Stimulated activated CD4-positive, alpha-beta T cell treated with anti-CD3 and anti-CD28 coated beads, TNF-alpha, amount 100 ng/mL, for 48 hours (primary cell): ENCODE results near the gene NXN.
"Not testable (repeated sequence)": the region's sequence is repeated elsewhere in the genome, so short reads cannot be mapped to it uniquely, and the experiment has no call there.

Experiments used
- DNase-seq, 3 donors: peaks; one replicate each; pipeline ENCODE4 v3.0.0-alpha.2; 2020; ENCODE audit warnings: low read depth in 3 of 3

The NXN gene

DNA sequence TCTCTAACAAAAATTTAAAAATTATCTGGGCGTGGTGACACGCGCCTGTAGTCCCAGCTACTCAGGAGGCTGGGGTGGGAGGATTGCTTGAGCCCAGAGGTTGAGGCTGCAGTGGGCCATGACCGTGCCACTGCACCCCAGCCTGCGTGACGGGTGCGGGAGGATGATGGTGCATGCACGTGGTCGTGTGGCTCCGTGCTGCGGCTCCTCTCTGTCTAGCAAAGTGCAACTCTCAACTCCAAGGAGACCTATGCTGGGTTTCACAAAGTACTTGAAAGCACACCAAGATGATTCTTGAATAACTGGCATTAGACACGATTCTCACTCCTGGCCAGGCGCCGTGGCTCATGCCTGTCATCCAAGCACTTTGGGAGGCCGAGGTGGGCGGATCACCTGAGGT, 25.8 kb downstream of the NXN start:
- no peak for DNase-seq

DNA sequence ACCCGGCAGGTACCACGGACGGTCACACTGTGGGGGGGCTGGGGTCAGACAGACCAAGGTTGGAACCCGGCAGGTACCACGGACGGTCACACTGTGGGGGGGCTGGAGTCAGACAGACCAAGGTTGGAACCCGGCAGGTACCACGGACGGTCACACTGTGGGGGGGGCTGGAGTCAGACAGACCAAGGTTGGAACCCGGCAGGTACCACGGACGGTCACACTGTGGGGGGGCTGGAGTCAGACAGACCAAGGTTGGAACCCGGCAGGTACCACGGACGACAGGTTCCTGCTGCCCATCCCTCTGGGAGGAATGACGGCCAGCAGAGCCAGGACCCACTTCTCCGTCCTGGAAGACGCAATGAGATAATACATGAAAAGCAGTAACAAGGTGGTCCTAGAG, 27.0 kb downstream of the NXN start:
- DNase-seq, result not testable (repeated sequence)

DNA sequence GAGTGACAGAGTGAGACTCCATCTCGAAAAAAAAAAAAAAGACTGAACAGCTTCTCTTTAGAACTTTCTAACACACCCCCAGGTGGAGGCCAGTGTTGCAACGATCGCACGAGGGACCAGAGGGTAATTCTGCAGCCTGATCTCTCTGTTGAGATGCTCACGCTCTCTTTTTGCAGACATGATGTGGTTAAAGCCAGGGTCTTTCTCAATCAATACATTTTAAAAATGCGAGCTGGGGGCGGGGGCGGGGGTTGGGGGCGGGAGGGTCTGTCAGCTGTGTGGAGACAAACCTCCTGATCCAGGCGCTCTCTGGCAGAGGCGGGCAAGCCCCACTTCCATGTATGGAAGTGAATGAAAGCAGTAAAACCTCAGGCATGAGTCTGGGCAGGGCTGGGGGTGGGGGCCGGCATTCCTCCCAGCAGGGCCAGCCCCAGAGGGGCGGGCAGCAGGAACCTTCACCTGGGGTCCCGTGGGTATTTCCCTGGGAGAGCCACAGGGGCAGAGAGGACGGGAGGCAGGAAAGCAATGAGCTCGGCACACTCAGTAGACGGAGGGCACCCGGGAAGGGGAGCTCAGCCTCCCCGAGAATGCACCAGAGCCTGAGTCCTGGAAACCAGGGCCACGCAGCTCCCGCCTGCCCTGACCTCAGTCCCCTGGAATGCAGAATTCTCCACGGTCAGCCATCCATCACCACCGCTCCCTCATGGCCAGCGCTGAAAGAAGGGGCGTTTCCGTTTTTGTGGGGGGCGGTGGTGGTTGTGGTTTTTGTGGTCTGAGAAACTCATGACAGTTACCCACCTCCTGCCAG, 28.0 kb downstream of the NXN start:
- DNase-seq, result no peak

DNA sequence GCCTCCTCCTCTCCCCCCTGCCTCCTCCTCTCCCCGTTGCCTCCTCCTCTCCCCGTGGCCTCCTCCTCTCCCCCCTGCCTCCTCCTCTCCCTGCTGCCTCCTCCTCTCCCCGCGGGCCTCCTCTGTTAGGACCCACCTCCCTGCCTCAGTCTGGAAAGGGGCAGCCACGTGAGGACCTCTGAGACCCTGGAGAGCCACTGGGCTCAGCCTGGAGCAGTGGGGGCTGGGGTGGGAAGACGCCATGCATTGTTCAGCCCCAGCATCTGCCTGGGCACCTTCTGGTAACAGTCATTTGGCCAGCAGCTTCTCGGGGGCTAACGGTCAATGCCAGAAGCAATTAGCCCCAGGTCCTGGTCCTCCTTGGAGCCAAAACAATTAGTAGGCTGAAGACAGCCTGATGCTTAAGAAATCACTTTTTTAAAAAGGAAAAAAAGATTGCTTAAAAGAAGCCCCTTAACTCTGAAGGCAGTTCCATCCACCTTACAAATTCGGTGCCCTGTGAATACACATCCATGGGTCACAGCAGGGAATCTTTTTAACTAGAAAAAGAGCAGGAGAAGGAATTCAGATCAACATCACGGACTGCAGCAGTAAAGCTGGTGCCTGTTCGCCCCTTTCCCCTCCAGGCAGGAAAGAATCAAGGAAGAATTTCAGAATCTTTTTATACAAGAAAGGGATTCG, 29.8 kb downstream of the NXN start:
- DNase-seq, result no peak

DNA sequence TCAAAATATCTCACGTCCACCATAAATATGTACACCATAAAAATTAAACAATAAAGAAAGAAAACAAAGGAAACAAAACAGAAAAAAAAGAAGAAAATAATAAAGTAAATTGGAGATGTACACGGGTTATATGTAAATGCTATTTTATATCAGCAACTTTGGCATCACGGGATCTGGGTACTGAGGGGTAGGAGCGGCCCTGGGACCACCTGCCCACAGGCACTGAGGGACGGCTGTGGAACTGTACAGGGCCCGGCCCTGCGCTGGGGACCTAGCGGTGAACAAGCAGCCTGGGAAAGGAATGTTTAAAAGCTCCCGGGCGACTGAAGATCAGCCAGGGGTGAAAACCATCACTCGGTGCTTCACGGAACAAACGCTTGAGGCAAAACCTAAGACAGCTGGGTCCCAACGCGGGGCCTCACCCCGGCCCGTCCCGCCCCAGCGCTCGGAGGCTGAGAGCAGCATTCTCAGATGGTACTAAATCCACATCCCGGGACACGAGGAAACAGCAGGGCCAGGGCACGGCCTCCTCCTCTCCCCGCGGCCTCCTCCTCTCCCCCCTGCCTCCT, 31.2 kb downstream of the NXN start:
- DNase-seq, result no peak

DNA sequence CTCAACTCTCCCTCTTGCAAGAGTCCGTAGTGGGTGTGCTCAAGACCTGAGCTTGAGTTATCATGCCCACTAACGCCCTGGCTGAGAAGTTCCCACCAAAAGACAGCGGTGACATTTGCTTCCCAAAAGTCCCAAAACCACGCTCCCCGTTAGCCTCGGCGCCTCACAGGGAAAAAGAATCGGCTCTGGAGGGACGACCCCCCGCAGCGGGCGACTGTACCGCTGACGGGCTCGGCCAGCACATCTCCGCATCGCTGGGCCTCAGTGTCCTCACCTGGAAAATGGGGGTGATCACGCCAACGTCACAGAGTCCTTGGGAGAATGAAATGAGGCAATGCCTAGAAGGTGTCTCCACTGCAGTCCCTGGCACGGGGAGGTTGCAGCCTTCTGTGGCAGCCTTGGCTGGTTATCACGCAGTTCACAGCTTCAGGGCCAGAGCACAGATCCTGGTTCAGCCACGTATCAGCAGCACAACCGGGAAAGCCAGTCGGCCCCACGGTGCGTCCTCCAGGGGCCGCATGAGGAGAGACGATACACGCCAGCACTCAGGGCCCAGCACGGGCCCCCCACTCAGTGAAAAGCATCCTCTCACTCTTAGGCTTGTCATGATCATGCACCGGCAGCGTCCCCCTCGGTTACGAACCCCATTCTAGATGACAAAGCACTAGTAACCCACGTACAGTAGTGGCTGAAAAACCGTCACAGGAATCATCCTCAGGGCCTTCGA, 32.9 kb downstream of the NXN start:
- DNase-seq, result no peak

DNA sequence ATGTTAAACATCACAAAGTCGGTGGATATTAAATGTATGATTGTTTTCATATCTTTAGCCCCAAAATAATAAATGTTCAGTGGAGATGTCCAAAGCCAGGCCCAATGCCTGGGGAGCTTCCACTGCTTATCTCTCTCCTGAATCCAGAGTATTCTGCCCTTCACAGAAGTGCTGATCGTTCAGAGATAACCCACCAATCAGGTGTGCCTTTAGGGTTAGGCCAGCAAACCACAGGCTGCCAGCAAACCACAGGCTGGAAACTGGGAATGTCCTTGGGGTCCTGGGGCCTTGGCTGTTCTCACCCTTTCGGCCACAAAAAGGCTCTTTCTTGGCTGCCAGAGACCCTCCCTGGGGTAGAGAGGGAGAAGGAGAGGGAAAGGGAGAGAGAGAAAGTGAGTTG, 33.9 kb downstream of the NXN start:
- no peak for DNase-seq

DNA sequence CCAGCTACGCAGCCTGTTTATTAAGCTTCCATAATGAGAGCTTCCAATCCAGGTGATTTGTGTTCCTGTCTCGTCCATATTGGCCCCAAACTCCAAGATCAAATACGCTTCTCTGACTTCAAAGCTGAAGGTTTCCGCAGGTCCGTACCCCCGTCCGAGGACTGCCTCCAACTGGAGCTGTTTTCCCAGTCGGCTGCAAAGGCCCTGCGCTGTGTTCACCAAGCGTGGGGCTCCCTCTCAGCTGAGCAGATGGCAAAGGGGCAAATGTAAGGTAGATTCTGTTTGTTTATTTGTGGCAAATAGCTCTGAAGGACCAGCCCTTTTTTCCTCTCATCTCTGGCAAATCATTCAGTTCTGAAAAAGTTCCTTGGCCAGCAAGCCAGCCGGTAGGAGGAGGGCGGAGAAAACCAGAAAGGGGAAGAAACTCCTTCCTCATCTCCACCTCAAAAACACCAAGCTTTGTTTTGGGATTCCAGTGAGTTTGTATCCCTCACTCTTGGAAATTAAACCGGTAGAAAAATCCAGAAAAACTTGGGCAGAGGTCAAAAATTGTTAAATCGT, 35.2 kb downstream of the NXN start:
- DNase-seq, result no peak

DNA sequence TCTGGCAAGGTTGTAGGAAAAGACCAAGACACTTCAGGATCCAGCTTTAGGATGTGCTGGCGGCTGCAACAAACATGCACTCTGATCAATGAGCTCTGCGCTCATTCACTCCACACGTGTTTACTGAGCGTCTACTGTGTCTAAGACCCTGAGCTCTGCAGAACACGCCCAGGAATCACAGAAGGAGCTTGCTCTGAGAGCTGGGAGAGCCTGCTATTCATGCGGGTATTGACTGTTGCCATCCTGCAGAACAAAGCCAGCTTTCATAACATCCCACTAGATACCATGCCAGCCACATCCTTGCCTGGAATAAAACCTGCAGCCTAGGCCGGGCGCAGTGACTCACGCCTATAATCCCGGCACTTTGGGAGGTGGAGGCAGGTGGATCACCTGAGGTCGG, 44.1 kb downstream of the NXN start:
- DNase-seq, result no peak

DNA sequence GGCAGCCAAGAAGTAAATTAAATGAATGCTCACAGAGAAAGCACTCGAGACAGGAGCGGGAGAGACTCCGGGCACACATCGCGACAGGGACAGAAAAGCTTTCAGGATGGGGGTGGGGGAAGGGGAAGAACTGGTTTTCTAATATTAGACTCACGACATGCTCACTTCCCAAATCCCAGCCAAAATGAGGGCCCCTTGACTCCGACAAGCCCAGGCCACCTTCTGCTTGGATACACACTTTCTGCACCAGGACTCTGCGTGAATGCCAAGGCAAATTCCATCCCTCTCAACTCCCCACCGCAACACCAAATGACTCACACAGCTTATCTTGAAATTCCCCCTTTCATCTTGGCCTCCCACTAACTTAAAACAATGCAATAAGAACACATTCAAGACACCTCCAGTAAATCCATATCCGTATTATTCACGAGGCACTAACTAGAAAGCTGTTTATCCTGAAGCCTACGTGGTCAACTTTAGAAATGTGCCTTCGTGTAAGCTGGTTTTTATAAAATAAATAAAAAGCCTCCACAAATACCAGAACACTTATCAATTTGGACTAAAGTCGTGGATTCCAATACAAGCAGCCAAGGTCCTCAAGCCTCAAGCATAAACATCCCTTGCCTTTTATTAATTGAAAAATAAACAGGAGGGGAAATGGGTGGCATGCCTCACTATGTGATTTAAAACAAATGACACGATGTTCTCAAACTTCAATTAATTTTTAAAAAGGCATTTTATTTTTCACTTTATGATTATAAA, 46.1 kb downstream of the NXN start:
- DNase-seq, result no peak

DNA sequence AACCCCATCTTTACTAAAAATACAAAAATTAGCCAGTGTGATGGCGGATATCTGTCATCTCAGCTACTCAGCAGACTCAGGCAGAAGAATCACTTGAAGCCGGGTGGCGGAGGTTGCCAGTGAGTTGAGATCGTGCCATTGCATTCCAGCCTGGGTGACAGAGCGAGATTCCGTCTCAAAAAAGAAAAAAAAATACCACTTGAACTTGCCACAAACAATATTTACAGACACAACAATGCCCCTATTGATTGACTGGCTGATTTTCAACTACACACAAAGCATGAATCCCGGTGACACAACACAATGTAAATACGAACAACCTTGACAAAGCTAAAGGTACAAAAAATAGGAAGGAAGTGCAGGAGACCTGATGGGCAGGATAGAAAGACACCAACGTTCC, 49.3 kb downstream of the NXN start:
- no peak for DNase-seq

DNA sequence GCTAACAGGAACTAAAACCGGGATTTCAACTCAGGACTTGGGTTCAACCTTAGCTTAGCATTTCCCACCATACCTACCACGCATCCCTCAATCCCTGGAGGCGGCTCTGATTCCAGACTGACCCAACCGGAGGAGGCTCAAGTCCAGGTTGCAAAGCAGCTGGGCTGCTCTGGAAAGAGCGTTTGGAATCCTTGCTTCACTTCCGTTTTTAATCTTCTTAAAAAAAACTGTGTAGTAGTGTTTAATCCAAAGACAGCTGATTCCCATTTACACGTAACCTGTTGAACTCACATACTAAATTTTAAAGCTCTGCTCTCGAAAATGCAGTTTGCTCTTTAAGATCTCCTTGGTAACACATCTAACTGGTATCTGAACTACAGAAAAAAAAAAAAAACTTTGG, 50.0 kb downstream of the NXN start:
- DNase-seq, result no peak

DNA sequence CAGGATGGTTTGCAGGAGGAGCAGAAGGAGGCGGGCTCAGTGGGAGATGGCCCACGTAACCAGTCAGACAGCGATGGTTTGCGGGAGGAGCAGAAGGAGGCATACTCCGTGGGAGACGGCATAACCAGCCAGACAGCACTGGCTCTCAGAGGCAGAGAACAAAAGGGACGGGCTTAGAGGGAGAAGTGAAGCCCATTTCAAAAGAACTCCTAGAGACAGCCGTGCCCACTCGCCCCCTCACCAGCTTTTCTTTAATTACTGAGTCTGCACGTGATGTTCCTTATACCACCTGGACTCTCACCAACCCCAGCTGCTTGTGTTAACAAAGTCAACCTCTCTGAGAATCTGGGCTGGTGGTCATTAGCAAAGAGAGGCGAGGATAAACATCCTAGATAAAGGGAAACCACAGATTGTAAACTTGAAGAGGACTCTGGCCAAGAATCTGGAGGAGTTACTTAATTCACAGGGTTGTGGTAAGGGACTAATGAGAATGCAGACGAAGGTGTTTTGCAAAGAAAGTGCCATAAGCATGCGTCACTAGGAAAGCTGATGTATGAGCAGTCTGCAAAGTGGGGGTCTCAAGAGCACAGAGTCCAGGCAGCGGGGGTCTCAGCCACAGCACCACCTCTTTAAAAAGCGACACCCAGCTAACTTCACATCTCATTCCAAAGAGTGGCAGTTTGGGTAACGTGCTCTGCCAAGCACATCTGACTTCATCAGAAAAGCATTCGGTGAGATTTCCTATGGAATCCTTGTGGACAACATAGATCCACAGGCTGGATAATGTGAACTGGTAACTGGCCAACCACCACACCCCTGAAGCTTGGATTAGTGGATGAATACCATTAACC, 51.7 kb downstream of the NXN start:
- no peak for DNase-seq

DNA sequence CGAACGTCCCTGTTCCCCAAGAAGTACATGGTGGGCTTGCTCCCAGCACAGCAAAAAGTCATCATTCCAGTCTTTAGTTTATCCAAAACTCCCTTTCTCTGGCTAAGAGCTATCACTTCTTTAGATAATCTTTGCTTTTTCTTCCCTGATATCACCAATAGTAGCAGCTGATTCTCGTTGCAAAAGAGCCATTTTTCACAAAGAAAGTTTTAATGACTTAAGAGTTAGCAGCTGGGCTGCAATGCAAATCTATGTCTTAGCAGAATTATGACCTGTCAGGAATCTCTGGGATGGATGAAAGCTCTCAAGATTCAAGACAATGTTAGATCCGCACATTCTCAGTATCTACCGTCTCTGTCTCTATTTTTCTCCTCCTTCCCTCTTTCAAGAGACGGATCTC, 53.8 kb downstream of the NXN start:
- DNase-seq, result no peak

DNA sequence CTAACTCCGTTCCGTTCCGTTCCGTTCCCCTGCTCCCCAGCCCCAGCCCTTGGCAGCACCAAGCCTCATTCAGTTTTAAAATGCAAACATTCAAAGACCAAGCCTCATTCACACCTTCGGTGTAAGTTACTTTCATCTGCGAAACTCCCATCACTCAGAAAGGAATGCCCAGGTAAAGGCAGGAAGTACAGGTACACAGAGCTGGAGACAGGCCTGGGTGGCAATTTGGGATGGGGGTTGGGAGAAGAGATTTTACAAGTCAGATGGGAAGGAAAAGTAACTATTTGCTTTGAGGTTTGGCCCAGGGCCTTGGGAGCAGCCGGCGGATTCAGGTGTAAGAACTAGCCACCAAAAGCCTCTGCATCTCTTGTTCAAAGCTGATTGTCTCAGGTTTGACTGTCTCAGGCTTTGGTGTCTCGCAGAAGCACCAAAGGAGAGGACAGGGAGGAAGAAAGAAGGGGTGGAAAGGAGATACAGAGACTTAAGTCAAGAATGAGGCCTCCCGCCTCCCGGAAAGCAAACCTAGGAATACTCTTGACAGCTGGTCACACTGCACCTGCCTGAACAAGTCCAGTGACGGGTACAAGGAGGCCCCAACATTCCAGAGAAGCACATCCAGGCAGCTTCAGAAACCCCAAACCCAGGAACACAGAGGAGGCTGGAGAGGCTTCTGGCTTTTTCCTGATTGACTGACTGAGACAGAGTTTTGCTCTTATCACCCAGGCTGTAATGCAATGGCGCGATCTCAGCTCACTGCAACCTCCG, 54.7 kb downstream of the NXN start:
- DNase-seq, result no peak

DNA sequence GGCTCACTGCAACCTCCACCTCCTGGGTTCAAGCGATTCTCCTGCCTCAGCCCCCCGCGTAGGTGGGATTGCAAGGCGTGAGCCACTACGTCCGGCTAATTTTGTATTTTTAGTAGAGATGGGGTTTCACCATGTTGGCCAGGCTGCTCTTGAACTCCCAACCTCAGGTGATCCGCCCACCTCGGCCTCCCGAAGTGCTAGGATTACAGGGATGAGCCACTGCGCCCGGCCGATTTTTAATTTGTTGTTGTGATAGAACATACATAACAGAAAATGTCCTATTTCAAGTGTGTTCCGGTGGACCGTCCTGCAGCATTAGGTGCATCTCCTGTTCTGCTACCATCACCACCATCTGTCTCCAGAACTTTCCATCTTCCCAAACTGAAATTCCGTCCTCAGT, 55.3 kb downstream of the NXN start:
- not testable (repeated sequence) for DNase-seq

DNA sequence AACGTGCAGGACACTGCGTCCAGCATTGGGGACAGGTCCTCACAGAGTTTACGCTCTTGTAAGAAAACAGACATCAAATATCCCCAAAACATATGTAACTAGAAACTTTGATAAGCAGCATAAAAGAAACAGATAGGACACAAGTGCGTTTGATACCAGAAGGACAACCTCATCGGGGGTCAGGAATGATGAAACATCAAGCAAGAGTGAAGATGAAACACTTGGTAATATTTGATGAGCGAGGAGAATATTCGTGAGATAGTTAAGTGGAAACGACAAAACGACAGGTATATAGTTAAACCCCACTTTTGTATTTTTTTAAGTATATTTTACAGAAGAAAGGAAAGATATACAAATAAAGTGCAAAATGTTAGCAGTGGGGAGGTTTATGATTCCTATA, 55.9 kb downstream of the NXN start:
- no peak for DNase-seq

DNA sequence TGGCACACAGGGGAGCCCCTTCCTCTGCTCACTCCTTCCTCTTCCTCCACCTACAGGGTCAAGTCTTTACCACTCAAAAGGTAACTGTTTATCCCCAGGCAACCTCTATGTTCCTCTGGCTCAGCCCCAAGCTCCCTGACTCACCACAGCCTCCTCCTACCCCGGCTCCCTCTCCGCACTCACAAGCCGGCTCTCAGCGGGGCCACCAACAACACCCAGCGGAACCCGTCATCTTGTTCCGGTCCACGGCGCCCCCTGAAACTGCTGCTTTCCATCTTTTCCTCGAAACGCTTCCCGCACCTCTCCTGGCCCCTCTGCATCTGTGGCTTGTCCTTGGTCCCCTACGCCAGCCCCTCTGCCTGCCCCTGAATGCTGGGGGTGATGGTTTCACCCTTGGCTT, 58.4 kb downstream of the NXN start:
- no peak for DNase-seq

DNA sequence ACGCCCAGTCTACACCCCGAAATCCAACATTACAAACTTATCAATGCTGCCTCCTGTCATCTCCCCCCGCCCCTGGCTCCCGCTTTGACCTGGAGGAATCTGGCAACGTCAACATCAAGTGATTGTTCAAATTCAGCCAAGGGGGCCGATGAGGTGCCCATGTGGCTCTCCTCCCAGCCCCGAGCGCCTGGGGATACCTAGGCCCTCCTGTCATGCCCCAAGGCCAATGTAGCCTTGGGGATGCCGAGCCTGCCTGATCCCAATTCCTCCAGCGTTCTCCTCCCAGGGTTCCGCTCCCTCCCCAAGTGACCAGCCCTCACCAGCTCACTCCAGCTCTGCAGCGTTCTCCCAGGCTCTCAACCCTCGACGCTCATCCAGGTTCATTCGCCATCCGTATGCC, 59.4 kb downstream of the NXN start:
- no peak for DNase-seq
